Activated CD4-positive, alpha-beta T cell treated with anti-CD3 and anti-CD28 coated beads for 36 hours (primary cell): ENCODE results near the gene EXD1. TPM values are rescaled to one million over a fixed set of nuclear protein-coding genes. Genes with fewer than 3 reads are reported as not detected.

ENCODE experiments used
- ATAC-seq: fragments of 200-7000 bp; cut with Tn5 transposase; one replicate; pipeline ENCODE4 v1.10.0; 2021; ENCODE audit warnings: mild to moderate bottlenecking, moderate library complexity
- CTCF ChIA-PET: fragments of 350-600 bp; sonication (Branson Sonifier 250); formaldehyde crosslinking; loops from one replicate; lab custom pipeline; 2021; ENCODE audit warnings: antibody characterized with exemption; lab: Charles Lee
- POLR2A ChIA-PET: fragments of 350-600 bp; sonication (Branson Sonifier 250); formaldehyde crosslinking; loops from one replicate; lab custom pipeline; 2021; ENCODE audit warnings: antibody characterized with exemption, inconsistent platforms; lab: Charles Lee
- DNase-seq: peaks from one replicate; pipeline ENCODE4 v3.0.0-alpha.2; 2020
- H3K27ac Mint-ChIP-seq: one replicate; pipeline ENCODE4 v1.8.0; 2021; ENCODE audit warnings: mixed read lengths
- H3K27me3 Mint-ChIP-seq: one replicate; pipeline ENCODE4 v1.8.0; 2021; ENCODE audit warnings: mixed read lengths
- H3K36me3 Mint-ChIP-seq: one replicate; pipeline ENCODE4 v1.8.0; 2021; ENCODE audit warnings: low read depth, mixed read lengths
- H3K4me1 Mint-ChIP-seq: one replicate; pipeline ENCODE4 v1.8.0; 2021; ENCODE audit warnings: mixed read lengths
- H3K4me3 Mint-ChIP-seq: one replicate; pipeline ENCODE4 v1.8.0; 2021; ENCODE audit warnings: mild to moderate bottlenecking, moderate library complexity, mixed read lengths
- H3K9me3 Mint-ChIP-seq: one replicate; pipeline ENCODE4 v1.8.0; 2021; ENCODE audit warnings: low read depth, mixed read lengths
- intact Hi-C, 2 experiments: fragments of 100-400 bp; cut with DNase I in 1 of 2; cut with micrococcal nuclease in 1 of 2; formaldehyde crosslinking; loops; one replicate each; pipeline versions ENCODE4 v1.14.2 to v1.15.1; 2022 to 2024; cut with DNase I, micrococcal nuclease
- total RNA-seq, 2 experiments: library from RNA; stranded (reverse); gene quantifications; one replicate each; pipeline ENCODE4 v1.2.3, GENCODE V29; 2021

EXD1 gene
- total RNA-seq, 2 experiments from 2014 or later: not detected

GRCh38 chr15:41182266-41182665 is 48.3 kb downstream of the EXD1 start:
- ChIA-PET CTCF (interaction anchor here (0.5 to 1.0 kb wide), 4 partner anchors 26 to 301 kb away, joined by 3 to 4 read pairs (median 3); partner anchors contain the start of gene VPS18), POLR2A (interaction anchor here (0.6 kb wide), 1 partner anchor 213 kb away, joined by 3 read pairs; no protein-coding TSS in a partner anchor)
- Mint-ChIP-seq H3K4me3 (no peak overlapping the region), H3K27me3 (no peaks in the 10 kb centered on the region), H3K9me3 (no peaks in the 10 kb centered on the region), H3K36me3 (no peaks in the 10 kb centered on the region), H3K4me1 (no peaks in the 10 kb centered on the region), H3K27ac (no peak overlapping the region)
- DNase-seq (no peak), ATAC-seq (no peak)
- intact Hi-C loops: loop anchor here in 1 of 2 experiments (10.0 kb wide), 1 partner anchor 167 kb away; no protein-coding TSS in a partner anchor

DNA sequence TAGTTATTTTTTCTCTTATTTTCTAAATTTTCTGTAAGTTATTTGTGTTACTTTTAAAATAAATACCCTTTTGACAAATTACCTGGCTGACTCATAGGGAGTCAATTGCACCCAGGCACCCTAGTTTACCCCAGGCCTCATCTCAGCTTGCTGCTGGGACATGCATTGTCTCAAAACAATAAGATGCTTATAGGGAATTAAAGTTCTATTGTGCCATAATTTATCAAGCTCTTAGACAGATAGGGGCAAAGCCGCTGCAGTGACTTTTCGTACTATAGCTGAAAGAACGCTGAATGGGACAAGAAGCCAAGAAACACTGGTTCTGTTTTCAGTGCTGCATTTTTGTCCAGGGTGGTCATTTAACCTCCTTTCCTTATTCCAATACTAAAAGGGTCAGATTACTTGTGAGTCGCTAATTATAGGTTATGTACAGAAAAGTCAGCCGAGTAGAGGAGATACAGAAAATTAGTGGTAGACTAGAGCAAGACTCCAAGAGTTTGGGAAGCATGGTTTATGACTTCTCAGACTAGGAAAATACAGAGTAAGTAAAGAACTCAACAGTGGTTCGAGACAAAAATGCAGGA is 50.3 kb downstream of the EXD1 start:
- ATAC-seq (no peak), DNase-seq (no peak)
- CTCF ChIA-PET: no interaction called here
- intact Hi-C loops: loop anchor here in 1 of 2 experiments (10.0 kb wide), 1 partner anchor 165 kb away; no protein-coding TSS in a partner anchor
- no peaks in the 10 kb centered on the region for H3K9me3 Mint-ChIP-seq
- no peaks in the 10 kb centered on the region for H3K4me1 Mint-ChIP-seq
- no peak overlapping the region for H3K27ac Mint-ChIP-seq
- no peak overlapping the region for H3K4me3 Mint-ChIP-seq
- H3K36me3 Mint-ChIP-seq: no peaks in the 10 kb centered on the region
- POLR2A ChIA-PET: no interaction called here
- H3K27me3 Mint-ChIP-seq: no peaks in the 10 kb centered on the region

DNA sequence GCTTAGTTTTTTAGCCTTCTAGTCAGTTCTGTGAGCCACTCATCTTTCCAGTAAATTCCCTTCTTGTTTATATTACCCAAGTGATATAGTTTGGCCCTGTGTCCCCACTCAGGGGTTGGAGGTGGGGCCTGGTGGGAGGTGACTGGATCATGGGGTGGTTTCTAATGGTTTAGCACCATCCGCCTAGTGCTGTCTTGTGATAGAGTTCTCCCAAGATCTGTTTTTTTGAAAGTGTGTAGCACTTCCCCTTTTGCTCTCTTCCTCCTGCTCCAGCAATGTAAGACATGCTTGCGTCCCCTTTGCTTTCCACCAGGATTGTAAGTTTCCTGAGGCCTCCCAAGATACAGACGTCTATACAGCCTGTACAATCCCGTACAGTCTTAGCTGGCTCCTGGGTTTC is 60.8 kb downstream of the EXD1 start:
- Mint-ChIP-seq H3K36me3 (no peaks in the 10 kb centered on the region), H3K9me3 (no peaks in the 10 kb centered on the region), H3K27me3 (peaks cover 2% of the 10 kb centered on the region), H3K27ac (no peak overlapping the region), H3K4me1 (no peaks in the 10 kb centered on the region), H3K4me3 (no peak overlapping the region)
- DNase-seq (no peak), ATAC-seq (no peak)
- CTCF ChIA-PET: interaction anchor here (0.7 kb wide), 1 partner anchor 229 kb away, joined by 3 read pairs; no protein-coding TSS in a partner anchor
- intact Hi-C loops: no loop called here
- POLR2A ChIA-PET: no interaction called here

- POLR2A ChIA-PET: no interaction called here
- Mint-ChIP-seq H3K27ac (no peak overlapping the region), H3K9me3 (no peaks in the 10 kb centered on the region), H3K4me1 (no peaks in the 10 kb centered on the region), H3K27me3 (peaks cover 2% of the 10 kb centered on the region), H3K36me3 (no peaks in the 10 kb centered on the region), H3K4me3 (no peak overlapping the region)
- intact Hi-C loops: no loop called here
- no peak for DNase-seq
- no peak for ATAC-seq
- CTCF ChIA-PET: no interaction called here
These were observed 61.5 kb downstream of the EXD1 start for GRCh38 chr15:41169086-41169485.

DNA sequence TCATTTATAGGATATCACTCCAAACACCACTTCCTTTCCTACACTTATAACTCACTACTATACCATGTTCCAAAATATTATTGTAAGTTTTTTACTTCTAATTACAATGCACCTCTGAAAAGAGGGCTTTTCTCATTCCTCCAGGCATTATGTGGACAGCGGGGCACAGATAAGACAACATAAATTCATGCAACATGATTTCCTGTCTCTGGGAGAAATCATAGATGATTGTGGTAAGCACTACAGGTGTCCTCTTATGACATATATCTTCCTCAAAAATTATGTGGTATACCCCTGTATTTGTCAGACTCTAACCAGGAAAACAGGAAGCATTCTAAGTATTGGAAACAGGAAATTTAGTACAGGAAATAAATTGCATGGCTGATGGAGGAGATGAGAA is 68.8 kb downstream of the EXD1 start:
- Mint-ChIP-seq H3K4me3 (no peak overlapping the region), H3K27ac (peak overlapping the region; percentile 14), H3K4me1 (peaks cover 11% of the 10 kb centered on the region), H3K9me3 (no peaks in the 10 kb centered on the region), H3K36me3 (no peaks in the 10 kb centered on the region), H3K27me3 (peaks cover 4% of the 10 kb centered on the region)
- intact Hi-C loops: no loop called here
- CTCF ChIA-PET: interaction anchor here (0.6 to 1.1 kb wide), 2 partner anchors 165 to 361 kb away, joined by 3 read pairs; no protein-coding TSS in a partner anchor
- no peak for DNase-seq
- POLR2A ChIA-PET: no interaction called here
- peak; percentile 19 for ATAC-seq

DNA sequence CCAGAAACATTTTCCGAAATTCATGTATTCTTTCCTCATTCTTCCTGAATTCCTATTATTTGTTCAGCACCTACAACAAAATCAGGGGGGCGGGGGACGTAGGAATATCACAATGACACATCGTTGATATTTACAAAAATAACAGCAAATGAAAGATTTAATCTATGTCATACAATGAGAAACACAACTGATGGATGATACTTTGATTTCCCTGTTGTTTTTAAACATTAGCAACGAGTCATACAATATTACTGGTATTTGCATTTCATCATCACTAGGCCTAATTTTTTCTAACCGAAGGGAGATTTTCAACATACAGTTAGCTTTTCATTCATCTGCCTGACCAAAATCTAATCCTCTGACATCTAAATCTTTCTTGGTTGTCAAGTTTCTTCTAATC is 69.2 kb downstream of the EXD1 start:
- H3K4me3 Mint-ChIP-seq: no peak overlapping the region
- no peak for ATAC-seq
- H3K4me1 Mint-ChIP-seq: peaks cover 11% of the 10 kb centered on the region
- peaks cover 4% of the 10 kb centered on the region for H3K27me3 Mint-ChIP-seq
- no peak for DNase-seq
- H3K27ac Mint-ChIP-seq: no peak overlapping the region
- H3K9me3 Mint-ChIP-seq: no peaks in the 10 kb centered on the region
- intact Hi-C loops: no loop called here
- H3K36me3 Mint-ChIP-seq: no peaks in the 10 kb centered on the region
- CTCF ChIA-PET: interaction anchor here (0.6 kb wide), 1 partner anchor 361 kb away, joined by 3 read pairs; no protein-coding TSS in a partner anchor
- POLR2A ChIA-PET: no interaction called here

DNA sequence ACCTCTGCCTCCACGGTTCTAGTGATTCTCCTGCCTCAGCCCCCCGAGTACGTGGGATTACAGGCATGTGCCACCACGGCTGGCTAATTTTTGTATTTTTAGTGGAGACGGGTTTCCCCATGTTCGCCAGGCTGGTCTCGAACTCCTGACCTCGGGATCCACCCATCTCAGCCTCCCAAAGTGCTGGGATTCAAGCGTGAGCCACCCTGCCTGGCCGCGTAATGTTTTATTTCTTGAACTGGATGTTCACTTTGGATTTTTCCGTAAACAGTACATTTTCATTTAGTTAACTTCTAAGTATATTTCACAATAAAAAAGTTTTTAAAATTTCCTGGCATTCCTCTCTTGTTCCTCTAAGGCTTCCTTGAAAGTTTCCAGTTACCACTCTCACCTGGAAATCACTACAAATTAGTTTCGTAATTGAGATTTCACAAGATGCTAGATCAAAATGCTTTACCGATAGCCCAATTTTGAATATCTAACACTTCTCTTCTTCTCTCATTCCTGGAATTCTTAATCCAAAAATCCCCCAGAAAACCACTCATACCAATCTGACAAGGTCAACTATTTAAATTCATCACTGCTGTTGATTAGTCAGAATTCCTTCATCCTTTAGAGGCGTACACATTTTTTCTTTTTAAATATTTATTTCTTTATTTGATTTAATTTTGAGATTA is 69.8 kb downstream of the EXD1 start:
- H3K4me1 Mint-ChIP-seq: peaks cover 11% of the 10 kb centered on the region
- H3K27ac Mint-ChIP-seq: no peak overlapping the region
- intact Hi-C loops: no loop called here
- ATAC-seq (no peak), DNase-seq (no peak)
- peaks cover 2% of the 10 kb centered on the region for H3K27me3 Mint-ChIP-seq
- POLR2A ChIA-PET: no interaction called here
- CTCF ChIA-PET: no interaction called here
- no peak overlapping the region for H3K4me3 Mint-ChIP-seq
- H3K9me3 Mint-ChIP-seq: no peaks in the 10 kb centered on the region
- no peaks in the 10 kb centered on the region for H3K36me3 Mint-ChIP-seq

DNA sequence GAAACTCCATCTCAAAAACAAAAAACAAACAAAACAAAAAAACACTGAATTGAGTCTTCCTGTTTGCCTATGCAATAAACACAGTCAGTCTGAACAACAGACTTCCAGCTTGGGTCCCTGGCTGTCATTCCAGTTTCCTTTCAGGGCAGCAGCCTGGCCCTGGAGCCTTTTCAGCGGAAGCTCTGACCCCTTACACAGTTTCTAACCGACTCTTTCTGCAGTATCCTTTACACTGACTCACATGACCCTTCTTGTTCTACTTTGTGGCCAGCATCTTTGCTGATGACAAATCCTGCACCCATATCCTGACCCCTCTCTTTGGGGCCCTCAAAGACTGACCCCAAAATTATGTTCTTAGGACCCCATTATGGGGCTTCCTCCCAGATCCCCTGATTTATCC is 76.1 kb downstream of the EXD1 start:
- no peak for DNase-seq
- H3K4me1 Mint-ChIP-seq: peaks cover 16% of the 10 kb centered on the region
- intact Hi-C loops: no loop called here
- no peaks in the 10 kb centered on the region for H3K36me3 Mint-ChIP-seq
- no peak overlapping the region for H3K27ac Mint-ChIP-seq
- no peak overlapping the region for H3K4me3 Mint-ChIP-seq
- no peaks in the 10 kb centered on the region for H3K27me3 Mint-ChIP-seq
- no peak for ATAC-seq
- ChIA-PET POLR2A (no interaction called here), CTCF (no interaction called here)
- no peaks in the 10 kb centered on the region for H3K9me3 Mint-ChIP-seq

DNA sequence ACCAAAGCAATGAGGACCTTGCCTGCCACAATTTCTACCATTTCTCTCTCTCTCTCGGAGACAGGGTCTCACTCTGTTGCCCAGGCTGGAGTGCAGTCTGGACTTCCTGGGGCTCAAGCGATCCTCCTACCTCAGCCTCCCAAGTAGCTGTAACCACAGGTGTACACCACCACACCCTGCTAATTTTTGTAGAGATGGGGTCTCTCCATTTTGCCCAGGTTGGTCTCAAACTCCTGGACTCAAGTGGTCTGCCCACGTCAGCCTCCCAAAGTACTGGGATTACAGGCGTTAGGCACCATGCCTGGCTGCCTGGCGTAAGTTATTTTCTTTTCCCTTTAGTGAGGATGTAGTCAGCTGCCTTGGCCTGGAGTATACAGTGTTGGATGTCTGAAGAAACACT is 76.8 kb downstream of the EXD1 start:
- ATAC-seq (no peak), DNase-seq (no peak)
- H3K9me3 Mint-ChIP-seq: no peaks in the 10 kb centered on the region
- H3K4me1 Mint-ChIP-seq: peaks cover 16% of the 10 kb centered on the region
- no peaks in the 10 kb centered on the region for H3K36me3 Mint-ChIP-seq
- no peak overlapping the region for H3K27ac Mint-ChIP-seq
- CTCF ChIA-PET: no interaction called here
- H3K4me3 Mint-ChIP-seq: no peak overlapping the region
- H3K27me3 Mint-ChIP-seq: no peaks in the 10 kb centered on the region
- POLR2A ChIA-PET: no interaction called here
- intact Hi-C loops: no loop called here

DNA sequence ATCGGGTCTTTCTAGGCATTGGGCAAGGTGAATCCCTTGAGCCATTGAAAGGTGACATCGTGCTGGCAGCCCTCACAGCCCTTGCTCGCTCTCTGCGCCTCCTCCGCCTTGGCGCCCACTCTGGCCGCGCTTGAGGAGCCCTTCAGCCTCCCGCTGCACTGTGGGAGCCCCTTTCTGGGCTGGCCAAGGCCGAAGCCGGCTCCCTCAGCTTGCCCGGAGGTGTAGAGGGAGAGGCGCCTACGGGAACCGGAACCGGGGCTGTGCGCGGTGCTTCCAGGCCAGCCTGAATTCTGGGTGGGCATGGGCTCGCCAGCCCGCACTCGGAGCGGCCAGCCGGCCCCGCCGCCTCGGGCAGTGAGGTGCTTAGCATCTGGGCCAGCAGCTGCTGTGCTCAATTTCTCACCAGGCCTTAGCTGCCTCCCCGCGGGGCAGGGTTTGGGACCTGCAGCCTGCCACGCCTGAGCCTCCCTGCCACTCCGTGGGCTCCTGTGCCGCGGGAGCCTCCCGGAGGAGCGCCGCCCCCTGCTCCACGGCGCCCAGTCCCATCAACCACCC is 79.0 kb downstream of the EXD1 start:
- H3K4me3 Mint-ChIP-seq: no peak overlapping the region

DNA sequence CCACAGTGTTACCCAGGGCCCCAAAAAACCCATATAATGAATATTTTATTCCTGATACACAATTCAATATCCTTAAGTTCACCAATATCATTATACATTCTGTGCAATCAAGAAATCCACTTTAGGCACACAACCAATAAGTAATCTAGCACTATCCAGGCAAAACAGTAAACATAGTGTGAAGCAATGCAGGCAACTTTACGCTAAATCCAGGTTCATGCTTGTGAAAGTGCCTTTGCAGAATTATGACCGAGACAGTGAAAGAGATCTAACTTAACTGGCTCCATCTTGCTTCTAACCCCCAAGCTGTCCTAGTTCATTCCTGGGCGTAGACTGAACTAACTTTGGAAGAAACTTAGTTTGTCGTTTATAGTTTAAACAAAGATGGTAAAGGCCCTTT is 80.3 kb downstream of the EXD1 start:
- Mint-ChIP-seq H3K27me3 (no peaks in the 10 kb centered on the region), H3K27ac (no peak overlapping the region), H3K36me3 (no peaks in the 10 kb centered on the region), H3K4me1 (peaks cover 16% of the 10 kb centered on the region), H3K9me3 (no peaks in the 10 kb centered on the region), H3K4me3 (no peak overlapping the region)
- CTCF ChIA-PET: no interaction called here
- DNase-seq: no peak
- no peak for ATAC-seq
- POLR2A ChIA-PET: no interaction called here
- intact Hi-C loops: loop anchor here in 1 of 2 experiments (1.0 kb wide), 2 partner anchors 34 to 133 kb away; partner anchors contain the start of gene INO80

More for the DNA sequence above, 79.0 kb downstream of the EXD1 start:
- Mint-ChIP-seq H3K36me3 (no peaks in the 10 kb centered on the region), H3K27me3 (no peaks in the 10 kb centered on the region), H3K9me3 (no peaks in the 10 kb centered on the region), H3K27ac (no peak overlapping the region), H3K4me1 (peaks cover 16% of the 10 kb centered on the region)
- CTCF ChIA-PET: no interaction called here
- DNase-seq (no peak), ATAC-seq (no peak)
- POLR2A ChIA-PET: no interaction called here
- intact Hi-C loops: no loop called here

GRCh38 chr15:41148065-41148464 is 82.5 kb downstream of the EXD1 start:
- intact Hi-C loops: no loop called here
- POLR2A ChIA-PET: no interaction called here
- H3K27ac Mint-ChIP-seq: no peak overlapping the region
- no peaks in the 10 kb centered on the region for H3K9me3 Mint-ChIP-seq
- ATAC-seq (no peak), DNase-seq (no peak)
- H3K4me3 Mint-ChIP-seq: no peak overlapping the region
- no peaks in the 10 kb centered on the region for H3K27me3 Mint-ChIP-seq
- CTCF ChIA-PET: no interaction called here
- H3K4me1 Mint-ChIP-seq: peaks cover 16% of the 10 kb centered on the region
- H3K36me3 Mint-ChIP-seq: no peaks in the 10 kb centered on the region
